RPMI7951 (cell line): ENCODE measurements around the gene PGM2L1. TPM values are rescaled to one million over a fixed set of nuclear protein-coding genes. Genes with fewer than 3 reads are reported as not detected.
"Not testable (repeated sequence)": the region's sequence is repeated elsewhere in the genome, so short reads cannot be mapped to it uniquely, and the experiment has no call there.

Source experiments
- DNase-seq: peaks from one replicate; pipeline ENCODE4 v3.0.0-alpha.2; 2012; ENCODE audit warnings: low read depth
- total RNA-seq: library from RNA; depleted of rRNA; stranded (reverse); fragments of >200 nt; shearing (Covaris generic); gene quantifications from 2 replicates; pipeline ENCODE4 v1.2.3, GENCODE V29; 2014; rRNA removed

PGM2L1 gene
- total RNA-seq = 5.8 and 5.9 TPM in 2 replicates

DNA sequence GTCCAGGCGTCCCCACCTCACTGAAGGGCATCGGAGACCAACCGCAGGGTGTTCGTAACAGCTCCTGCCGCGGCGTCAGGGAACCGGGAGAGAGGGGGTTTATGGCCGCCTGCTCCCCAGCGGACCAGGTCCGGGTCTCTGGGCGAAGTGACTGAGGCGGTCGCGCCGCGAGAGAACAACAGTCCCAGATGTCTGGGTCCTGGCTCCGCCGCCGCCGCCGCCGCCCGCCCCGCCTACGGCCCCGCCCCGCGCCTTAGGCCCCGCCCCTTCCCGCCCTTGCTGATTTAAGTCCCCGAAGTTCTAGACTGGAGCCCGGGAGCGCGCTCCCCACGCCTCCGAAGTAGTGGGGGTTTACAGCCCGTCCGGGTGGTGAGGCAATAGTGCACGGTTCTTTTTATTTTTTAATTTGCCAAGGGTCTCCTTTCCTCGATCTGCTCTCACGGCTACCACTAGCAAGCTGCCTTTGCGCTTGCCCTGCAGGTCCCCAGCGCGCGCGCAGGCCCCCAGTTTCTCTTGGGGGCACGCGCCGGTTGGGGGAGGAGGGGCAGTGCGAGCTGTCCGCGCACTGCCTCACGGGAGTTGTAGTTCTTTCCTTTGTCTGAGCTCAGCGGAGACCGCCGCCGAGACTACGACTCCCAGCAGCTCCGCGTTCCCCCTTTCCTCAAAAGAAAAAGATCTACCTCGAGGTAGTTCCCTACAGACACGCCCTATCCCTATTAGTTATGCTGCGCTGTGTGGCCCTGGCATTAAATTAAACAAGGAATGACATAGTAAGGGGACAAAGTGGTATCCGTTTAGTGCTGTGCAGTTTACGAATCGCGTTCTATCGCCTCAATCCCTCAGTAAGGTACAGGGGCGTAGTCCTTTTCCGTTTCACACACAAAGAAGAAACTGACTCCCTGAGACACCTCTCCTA lies at the start of gene PGM2L1:
PGM2L1 (minus strand) TSS at position 190 of the 916 bp plus-strand sequence. CDS start 272 bp downstream, outside the sequence.
- peak; percentile 93 for DNase-seq

- no peak for DNase-seq
These were observed 49.5 kb upstream of the PGM2L1 start for GRCh38 chr11:74447720-74448119.

- DNase-seq = peak; percentile 60
These were observed 48.3 kb upstream of the PGM2L1 start for GRCh38 chr11:74446532-74446938.

DNA sequence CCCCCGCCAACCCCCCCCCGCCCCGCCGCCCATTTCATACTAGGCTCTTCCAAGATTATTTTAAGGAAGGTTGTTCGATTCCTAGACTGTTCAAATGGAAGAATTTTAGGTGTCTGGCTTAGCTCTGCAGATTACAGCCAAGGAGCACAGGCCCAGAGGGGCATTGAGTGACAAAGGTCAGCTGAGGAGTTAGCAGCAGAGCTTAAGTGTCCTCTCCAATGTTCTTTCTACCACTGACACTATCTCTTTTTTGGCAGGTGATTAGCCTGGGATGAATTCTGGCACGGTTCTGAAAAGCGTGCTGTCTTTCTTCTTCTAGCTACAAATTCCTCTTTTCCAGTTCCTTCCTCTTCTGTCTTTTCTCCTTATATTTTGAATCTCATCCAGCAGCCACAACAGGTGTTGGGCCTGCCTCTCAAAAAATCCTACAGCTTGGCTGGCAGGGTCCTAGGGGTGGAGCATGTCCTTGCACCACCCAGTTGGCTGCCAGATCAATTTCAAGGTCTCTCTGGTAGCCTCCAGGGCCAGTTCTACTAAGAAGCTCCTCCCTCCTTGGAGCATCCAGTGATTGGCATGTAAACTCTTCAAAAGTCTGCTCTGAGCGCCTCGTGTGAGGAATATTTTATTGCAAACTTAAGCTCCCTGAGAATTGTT lies 46.1 kb upstream of the PGM2L1 start:
- no peak for DNase-seq

GRCh38 chr11:74443071-74443864 lies 45.0 kb upstream of the PGM2L1 start:
- DNase-seq = peak; percentile 17

GRCh38 chr11:74442636-74443035 lies 44.4 kb upstream of the PGM2L1 start:
- no peak for DNase-seq

GRCh38 chr11:74438681-74439080 lies 40.4 kb upstream of the PGM2L1 start:
- DNase-seq = no peak

DNA sequence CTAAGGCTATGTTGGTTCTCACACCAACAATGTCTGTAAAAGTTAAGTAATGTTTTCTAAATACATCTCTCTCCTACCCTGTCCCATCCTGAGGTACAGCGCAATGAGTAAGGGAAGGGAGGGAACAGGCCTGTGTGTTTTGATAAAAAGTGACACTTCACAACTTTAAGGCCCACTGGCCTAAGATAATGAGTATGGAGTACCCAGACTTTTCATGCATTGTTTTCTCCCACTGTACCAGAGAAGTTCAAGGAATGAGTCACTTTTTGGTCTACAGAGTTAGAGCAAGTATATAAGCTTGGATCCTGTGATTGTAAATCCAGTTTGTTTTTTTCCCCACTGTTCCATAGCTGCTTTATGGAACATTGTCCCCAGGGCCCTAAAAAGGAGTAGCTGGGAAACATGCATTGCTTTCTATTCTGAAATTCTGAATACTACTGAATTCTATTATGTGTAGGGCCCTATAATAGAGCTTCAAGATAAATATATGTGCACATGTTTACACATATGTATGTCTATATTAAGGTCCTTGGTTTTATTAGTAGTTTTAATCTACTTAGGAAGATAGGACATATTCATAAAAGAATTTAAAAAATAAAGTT lies 39.3 kb upstream of the PGM2L1 start:
- no peak for DNase-seq

GRCh38 chr11:74434528-74434927 lies 36.3 kb upstream of the PGM2L1 start:
- no peak for DNase-seq

DNA sequence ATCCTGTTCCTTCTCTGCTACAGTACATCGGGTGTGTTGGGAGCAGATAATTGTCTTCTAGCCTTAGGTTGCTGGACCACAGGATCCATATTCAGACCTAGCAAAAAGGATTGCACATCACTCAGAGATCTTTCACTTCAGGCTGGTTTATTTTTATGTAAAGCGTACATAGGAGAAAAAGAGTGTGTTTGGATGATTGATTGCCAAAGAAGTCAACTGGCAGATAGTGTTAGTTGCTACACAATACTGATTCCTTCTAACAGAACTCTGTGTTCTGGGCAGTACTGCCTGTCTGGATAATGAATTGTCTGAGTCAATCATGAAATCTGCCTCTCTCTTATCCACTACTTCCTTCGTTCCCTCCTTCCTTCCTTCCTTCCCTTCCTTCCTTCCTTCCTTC lies 31.0 kb upstream of the PGM2L1 start:
- DNase-seq = no peak

DNA sequence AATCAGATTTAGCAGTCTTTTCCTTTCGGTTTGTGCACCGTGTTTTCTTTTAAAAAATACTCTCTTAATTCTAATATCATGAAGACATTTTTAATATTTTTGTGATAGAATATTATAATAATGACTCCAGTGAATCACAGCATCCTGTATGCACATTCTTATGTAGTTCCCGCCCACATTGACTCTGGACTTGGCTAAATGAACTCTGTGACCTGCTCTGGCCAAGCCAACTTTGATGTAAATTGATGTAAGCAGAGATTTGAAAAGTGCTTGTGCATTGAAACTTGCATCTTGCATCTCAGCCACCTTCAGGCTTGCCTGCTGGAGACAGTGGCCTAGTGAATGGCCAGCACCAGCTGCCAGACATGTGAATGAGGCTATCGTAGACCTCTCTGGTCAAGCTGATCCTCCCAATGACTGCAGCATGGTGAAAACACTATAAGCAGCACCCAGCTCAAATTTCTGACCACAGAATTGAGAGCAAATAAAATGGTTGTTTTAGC lies 29.2 kb upstream of the PGM2L1 start:
- DNase-seq = no peak

GRCh38 chr11:74425100-74425499 lies 26.9 kb upstream of the PGM2L1 start:
- no peak for DNase-seq

- peak; percentile 77 for DNase-seq
These were observed 20.3 kb upstream of the PGM2L1 start for GRCh38 chr11:74418509-74418895.

DNA sequence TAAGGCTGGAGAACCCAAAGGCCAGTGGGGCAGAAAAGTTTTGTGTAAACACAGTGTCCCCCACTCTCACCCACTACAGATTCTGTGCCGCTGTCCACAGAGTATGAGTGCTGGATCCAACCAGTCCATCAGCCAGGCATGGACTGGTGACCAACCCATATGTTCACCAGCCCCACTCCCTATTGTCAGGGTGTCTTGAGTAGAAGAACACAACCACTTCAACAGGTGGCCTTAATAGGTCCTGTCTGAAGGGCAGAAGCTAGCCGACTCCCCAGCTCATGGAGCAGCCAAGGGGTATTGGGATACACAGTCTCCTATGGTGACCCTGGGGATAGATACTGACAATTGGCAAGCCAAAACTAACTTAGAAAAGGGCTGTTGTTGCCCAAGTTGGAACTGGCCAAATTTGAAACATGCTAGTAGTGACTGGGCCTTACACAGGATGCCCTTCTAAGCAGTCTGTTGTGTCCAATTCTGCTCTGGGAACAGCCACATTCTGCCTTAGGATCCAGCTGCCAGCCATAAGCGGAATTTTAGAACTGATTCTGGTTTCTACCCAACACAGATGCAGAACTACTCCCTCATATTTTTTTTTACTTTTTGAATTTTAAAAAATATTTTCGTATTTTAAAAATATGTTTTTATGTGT lies 19.8 kb upstream of the PGM2L1 start:
- peak; percentile 22 for DNase-seq

GRCh38 chr11:74417379-74417804 lies 19.2 kb upstream of the PGM2L1 start:
- DNase-seq = peak; percentile 50

DNA sequence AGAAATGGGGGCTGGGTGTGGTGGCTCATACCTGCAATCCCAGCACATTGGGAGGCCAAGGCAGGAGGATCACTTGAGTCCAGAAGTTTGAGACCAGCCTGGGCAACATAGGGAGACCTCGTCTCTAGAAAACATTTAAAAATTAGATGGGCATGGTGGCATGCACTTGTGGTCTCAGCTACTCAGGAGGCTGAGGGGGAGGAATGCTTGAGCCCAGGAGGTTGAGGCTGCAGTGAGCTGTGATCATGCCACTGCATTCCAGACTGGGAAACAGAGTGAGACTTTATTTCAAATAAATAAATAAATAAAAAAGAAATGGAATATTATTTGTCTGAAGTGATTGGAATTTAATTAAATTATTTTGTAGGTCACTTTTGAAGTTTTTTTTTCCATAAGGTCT lies 18.7 kb upstream of the PGM2L1 start:
- not testable (repeated sequence) for DNase-seq

GRCh38 chr11:74412733-74413359 lies 14.6 kb upstream of the PGM2L1 start:
- no peak for DNase-seq

- no peak for DNase-seq
These were observed 14.1 kb upstream of the PGM2L1 start for GRCh38 chr11:74412321-74412720.

GRCh38 chr11:74409633-74410032 lies 11.4 kb upstream of the PGM2L1 start:
- DNase-seq = no peak

- no peak for DNase-seq
These were observed 5.5 kb upstream of the PGM2L1 start for GRCh38 chr11:74403607-74404321.
